H1 (cell line): Measurements from ENCODE around the gene PEX12. TPM values are rescaled to one million over a fixed set of nuclear protein-coding genes. Genes with fewer than 3 reads are reported as not detected.

Source experiments
- CTCF ChIA-PET: fragments of 300-600 bp; sonication (Branson Sonifier 250); formaldehyde crosslinking; loops from one replicate; lab custom pipeline; 2021; ENCODE audit not compliant: partially characterized antibody; lab: Charles Lee
- POLR2A ChIA-PET: fragments of 300-600 bp; sonication (Branson Sonifier 250); formaldehyde crosslinking; loops from one replicate; lab custom pipeline; 2021; ENCODE audit warnings: inconsistent platforms; ENCODE audit not compliant: partially characterized antibody; lab: Charles Lee
- DNase-seq, 2 experiments: peaks; one replicate each; pipeline versions ENCODE4 v3.0.0 to v3.0.0-alpha.2; 2010 to 2022; ENCODE audit warnings: low spot score in 2 of 2, low read depth in 1 of 2, mixed read lengths in 1 of 2
- FAIRE-seq: peaks from 2 replicates; lab custom pipeline; 2011; peaks lifted over from hg19 to GRCh38; lab: Jason Lieb, UNC
- H2AFZ ChIP-seq: 2 replicates; pipeline ENCODE4 v1.8.1; 2012; ENCODE audit warnings: low read length, inconsistent platforms
- H2AK5ac ChIP-seq: 2 replicates; pipeline ENCODE4 v1.6.1; 2013; ENCODE audit warnings: low read depth, low read length
- H2BK120ac ChIP-seq: replicated peaks from 2 replicates; pipeline ENCODE3; 2013; ENCODE audit warnings: low read depth, low read length, inconsistent platforms
- H2BK12ac ChIP-seq: 2 replicates; pipeline ENCODE4 v1.6.1; 2013; ENCODE audit warnings: low read depth, low read length
- H2BK15ac ChIP-seq: 2 replicates; pipeline ENCODE4 v1.6.1; 2013; ENCODE audit warnings: low read length
- H2BK20ac ChIP-seq: 2 replicates; pipeline ENCODE4 v1.6.1; 2013; ENCODE audit warnings: low read length
- H2BK5ac ChIP-seq: 2 replicates; pipeline ENCODE4 v1.6.1; 2013; ENCODE audit warnings: low read depth, low read length
- H3K14ac ChIP-seq: 2 replicates; pipeline ENCODE4 v1.6.1; 2013; ENCODE audit warnings: inconsistent platforms; ENCODE audit not compliant: insufficient read length
- H3K18ac ChIP-seq: 2 replicates; pipeline ENCODE4 v1.6.1; 2013; ENCODE audit warnings: low read length; ENCODE audit errors: extremely low read depth
- H3K23ac ChIP-seq: 2 replicates; pipeline ENCODE4 v1.6.1; 2013; ENCODE audit warnings: inconsistent platforms; ENCODE audit not compliant: insufficient read length
- H3K23me2 ChIP-seq: 2 replicates; pipeline ENCODE4 v1.6.1; 2013; ENCODE audit warnings: low read depth, low read length
- H3K27ac ChIP-seq: 2 replicates; pipeline ENCODE4 v1.6.1; 2011; ENCODE audit warnings: low read depth, low read length, inconsistent platforms
- H3K27me3 ChIP-seq, 4 experiments: replicated peaks in 1 of 4; 1 replicate in 1 of 4; 2 replicates in 3 of 4; pipeline versions ENCODE4 v1.6.1 to v1.8.1; 2011 to 2013; ENCODE audit warnings: low read length in 3 of 4, mild to moderate bottlenecking in 3 of 4, inconsistent platforms in 2 of 4, mixed read lengths in 2 of 4, moderate library complexity in 1 of 4; ENCODE audit not compliant: control insufficient read depth in 3 of 4, insufficient read depth in 3 of 4; ENCODE audit errors: extremely low read depth in 1 of 4
- H3K36me3 ChIP-seq, 4 experiments: 2 replicates each; pipeline versions ENCODE4 v1.6.1 to v1.8.1; 2011 to 2013; ENCODE audit warnings: mild to moderate bottlenecking in 4 of 4, low read length in 3 of 4, moderate library complexity in 2 of 4, control low read depth in 1 of 4, inconsistent platforms in 1 of 4; ENCODE audit not compliant: insufficient read depth in 4 of 4, control insufficient read depth in 2 of 4
- H3K4ac ChIP-seq: replicated peaks from 2 replicates; pipeline ENCODE3; 2013; ENCODE audit warnings: low read length, low read depth, mixed read lengths, inconsistent platforms; ENCODE audit not compliant: insufficient read length
- H3K4me1 ChIP-seq, 4 experiments: replicated peaks in 1 of 4; 1 replicate in 1 of 4; 2 replicates in 3 of 4; pipeline versions ENCODE4 v1.6.1 to v1.8.1; 2011 to 2013; ENCODE audit warnings: low read length in 3 of 4, inconsistent platforms in 2 of 4, mixed read lengths in 1 of 4; ENCODE audit not compliant: insufficient read depth in 4 of 4, control insufficient read depth in 3 of 4
- H3K4me2 ChIP-seq, 2 experiments: 2 replicates each; pipeline versions ENCODE4 v1.6.1 to v1.8.1; 2011 to 2013; ENCODE audit warnings: low read depth in 2 of 2, low read length in 2 of 2, control low read depth in 1 of 2, inconsistent platforms in 1 of 2, mild to moderate bottlenecking in 1 of 2; ENCODE audit not compliant: insufficient read depth in 1 of 2
- H3K4me3 ChIP-seq, 4 experiments: fragments of 200-600, 300-600 bp in 1 of 4; sonication (generic), shearing (Covaris generic), sonication (Bioruptor Twin) in 1 of 4; 2 replicates each; pipeline versions ENCODE4 v1.5.1 to v1.8.1; 2011 to 2016; ENCODE audit warnings: low read length in 4 of 4, low read depth in 3 of 4, control low read depth in 2 of 4, inconsistent platforms in 2 of 4, mild to moderate bottlenecking in 2 of 4, mixed read lengths in 1 of 4, moderate library complexity in 1 of 4; ENCODE audit not compliant: insufficient read depth in 2 of 4; ENCODE audit errors: extremely low read depth in 1 of 4
- H3K56ac ChIP-seq: replicated peaks from 2 replicates; pipeline ENCODE3; 2013; ENCODE audit warnings: low read depth, mild to moderate bottlenecking, mixed read lengths, low read length, inconsistent platforms; ENCODE audit not compliant: insufficient read length
- H3K79me1 ChIP-seq: 2 replicates; pipeline ENCODE4 v1.6.1; 2013; ENCODE audit warnings: low read depth, low read length, control low read depth
- H3K79me2 ChIP-seq, 2 experiments: 2 replicates each; pipeline versions ENCODE4 v1.6.1 to v1.8.1; 2012 to 2013; ENCODE audit warnings: low read length in 2 of 2, mild to moderate bottlenecking in 2 of 2, inconsistent platforms in 1 of 2; ENCODE audit not compliant: insufficient read depth in 2 of 2, control insufficient read depth in 1 of 2
- H3K9ac ChIP-seq, 4 experiments: replicated peaks in 1 of 4; 1 replicate in 1 of 4; 2 replicates in 3 of 4; pipeline versions ENCODE4 v1.6.1 to v1.8.1; 2011 to 2013; ENCODE audit warnings: low read depth in 3 of 4, low read length in 3 of 4, control low read depth in 2 of 4, mild to moderate bottlenecking in 2 of 4, moderate library complexity in 2 of 4, inconsistent platforms in 1 of 4; ENCODE audit errors: extremely low read depth in 1 of 4
- H3K9me3 ChIP-seq, 2 experiments: 2 replicates each; pipeline versions ENCODE4 v1.6.1 to v1.8.1; 2012 to 2013; ENCODE audit warnings: mild to moderate bottlenecking in 2 of 2, moderate library complexity in 2 of 2, control low read depth in 1 of 2, inconsistent platforms in 1 of 2, low read depth in 1 of 2, low read length in 1 of 2, mixed read lengths in 1 of 2; ENCODE audit not compliant: insufficient read depth in 2 of 2
- H4K20me1 ChIP-seq, 2 experiments: replicated peaks in 1 of 2; 2 replicates each; pipeline versions ENCODE3 to v1.8.1; 2011 to 2013; ENCODE audit warnings: inconsistent platforms in 2 of 2, low read length in 2 of 2, mild to moderate bottlenecking in 1 of 2; ENCODE audit not compliant: insufficient read depth in 2 of 2, control insufficient read depth in 1 of 2
- H4K5ac ChIP-seq: 2 replicates; pipeline ENCODE4 v1.6.1; 2013; ENCODE audit warnings: low read length, low read depth, mixed read lengths, inconsistent platforms; ENCODE audit not compliant: insufficient read length
- H4K8ac ChIP-seq: 2 replicates; pipeline ENCODE4 v1.8.0; 2013; ENCODE audit warnings: mild to moderate bottlenecking, moderate library complexity, low read length, inconsistent platforms; ENCODE audit not compliant: insufficient read depth; ENCODE audit errors: extremely low read depth
- H4K91ac ChIP-seq: replicated peaks from 2 replicates; pipeline ENCODE3; 2013; ENCODE audit warnings: low read length, mixed read lengths, inconsistent platforms; ENCODE audit not compliant: insufficient read length
- GTF2F1 ChIP-seq: IDR thresholded peaks from 2 replicates; pipeline ENCODE4 v1.6.1; 2012; ENCODE audit warnings: low read depth, low read length, improper control_type of control experiment, borderline replicate concordance
- HDAC2 ChIP-seq, 2 experiments: fragments of 300-600 bp in 1 of 2; sonication (generic) in 1 of 2; IDR thresholded peaks; 2 replicates each; pipeline ENCODE4 v1.6.1; 2011 to 2012; ENCODE audit warnings: low read depth in 2 of 2, low read length in 2 of 2, mild to moderate bottlenecking in 2 of 2, moderate library complexity in 2 of 2, borderline replicate concordance in 1 of 2, inconsistent platforms in 1 of 2
- NANOG ChIP-seq: IDR thresholded peaks from 2 replicates; pipeline ENCODE4 v1.6.1; 2011; ENCODE audit warnings: low read length, low read depth, mild to moderate bottlenecking, inconsistent platforms; ENCODE audit not compliant: insufficient read depth, poor library complexity, severe bottlenecking
- TAF1 ChIP-seq: IDR thresholded peaks from 2 replicates; pipeline ENCODE4 v1.6.1; 2011; ENCODE audit warnings: mild to moderate bottlenecking, low read depth, low read length
- TAF7 ChIP-seq: optimal IDR thresholded peaks from 2 replicates; pipeline ENCODE3; 2011; ENCODE audit warnings: low read depth, mild to moderate bottlenecking, inconsistent platforms, low read length, moderate library complexity, borderline replicate concordance
- WGBS, 2 experiments: shearing (Covaris generic) in 1 of 2; methylation state at CpG; one replicate each; pipeline versions ENCODE4 v1.1.6 to v1.1.7; 2013 to 2015; ENCODE audit warnings: low lambda C conversion rate in 2 of 2, mixed read lengths in 2 of 2, inconsistent platforms in 1 of 2, low coverage in 1 of 2, missing lambda C conversion rate in 1 of 2; ENCODE audit not compliant: insufficient replicate concordance in 2 of 2, insufficient coverage in 1 of 2, insufficient read length in 1 of 2; ENCODE audit errors: extremely low coverage in 1 of 2, missing lambda C conversion rate in 1 of 2; 5-methylcytosine and 5-hydroxymethylcytosine counted together
- polyA plus RNA-seq, 7 experiments: library from polyadenylated mRNA; depleted of rRNA in 3 of 7; stranded (reverse) in 5 of 7; unstranded in 2 of 7; fragments of >200 nt in 5 of 7; fragments of 200-250 nt in 2 of 7; gene quantifications; 1 replicate in 5 of 7; 2 replicates in 1 of 7; 4 replicates in 1 of 7; pipeline versions ENCODE4 v1.2.1 to v1.2.3, GENCODE V29; 2011 to 2013; ENCODE audit warnings: missing spikeins in 2 of 7, mixed read lengths in 2 of 7
- total RNA-seq: library from RNA; stranded (reverse); fragmentation: NEBNext Ultra II Directional; extraction: Animal tissue kit (Norgen Biotek cat#: 25700); gene quantifications from 2 replicates; pipeline ENCODE4 v1.2.1, GENCODE V29; 2021

PEX12 gene
- total and polyA plus RNA-seq, 2 of the 8 experiments (the other 6 are each of a cell fraction or from before 2014, with no cell fraction given): 3.0 to 5.9 TPM

GRCh38 chr17:35554668-35555067, 23.7 kb downstream of the PEX12 start:
- H2BK15ac ChIP-seq: no peak overlapping the region
- no peak overlapping the region for H2BK12ac ChIP-seq
- H3K27me3 ChIP-seq: no peaks in the 10 kb centered on the region
- peak overlapping the region; percentile 93; the same call in 1 of the 2 replicates for H2AK5ac ChIP-seq
- DNase-seq: no peak
- no peak overlapping the region for H4K5ac ChIP-seq
- POLR2A ChIA-PET: interaction anchor here (0.6 to 0.7 kb wide), 2 partner anchors 39 to 189 kb away, joined by 3 read pairs; no protein-coding TSS in a partner anchor
- FAIRE-seq: no peak
- no peak overlapping the region for H3K27ac ChIP-seq
- H2BK120ac ChIP-seq: no peak overlapping the region
- H3K9ac ChIP-seq: no peak overlapping the region
- no peak overlapping the region for H4K91ac ChIP-seq
- H2AFZ ChIP-seq: no peak overlapping the region
- H4K20me1 ChIP-seq: no peaks in the 10 kb centered on the region
- H3K23ac ChIP-seq: no peak overlapping the region
- no peak overlapping the region for H3K4ac ChIP-seq
- no peaks in the 10 kb centered on the region for H3K9me3 ChIP-seq
- H3K18ac ChIP-seq: no peak overlapping the region
- H3K4me3 ChIP-seq: no peak overlapping the region
- no peaks in the 10 kb centered on the region for H3K79me1 ChIP-seq
- no peaks in the 10 kb centered on the region for H3K79me2 ChIP-seq
- H2BK5ac ChIP-seq: no peak overlapping the region
- no peaks in the 10 kb centered on the region for H3K36me3 ChIP-seq
- H3K4me2 ChIP-seq: no peak overlapping the region
- H4K8ac ChIP-seq: no peak overlapping the region
- no peaks in the 10 kb centered on the region for H3K23me2 ChIP-seq
- WGBS, 2 experiments: 89% methylated on average over 5 of the region's 5 CpGs; no CpG with 5 or more reads in 1 of the 2 experiments
- no peak overlapping the region for H3K14ac ChIP-seq
- H3K56ac ChIP-seq: no peak overlapping the region
- CTCF ChIA-PET: interaction anchor here (0.8 to 1.4 kb wide), 7 partner anchors 17 to 250 kb away, joined by 3 to 6 read pairs (median 3); partner anchors contain the start of gene SLFN12L
- H2BK20ac ChIP-seq: no peak overlapping the region
- no peaks in the 10 kb centered on the region for H3K4me1 ChIP-seq
- TF ChIP-seq TAF1 (no peak), TAF7 (no peak), GTF2F1 (no peak), NANOG (no peak), HDAC2 (IDR thresholded peaks at IDR 0.05; ENCODE audit: borderline replicate concordance in 1 of 2, low read depth in 2 of 2, low read length in 2 of 2) (no peak)
